Measurements from ENCODE around the gene POLR1D. TPM values are rescaled to one million over a fixed set of nuclear protein-coding genes. Genes with fewer than 3 reads are reported as not detected.
"Not testable (repeated sequence)": the region's sequence is repeated elsewhere in the genome, so short reads cannot be mapped to it uniquely, and the experiment has no call there.

POLR1D gene
- total RNA-seq, 1 experiment from 2014 or later: 86.6 TPM

DNA sequence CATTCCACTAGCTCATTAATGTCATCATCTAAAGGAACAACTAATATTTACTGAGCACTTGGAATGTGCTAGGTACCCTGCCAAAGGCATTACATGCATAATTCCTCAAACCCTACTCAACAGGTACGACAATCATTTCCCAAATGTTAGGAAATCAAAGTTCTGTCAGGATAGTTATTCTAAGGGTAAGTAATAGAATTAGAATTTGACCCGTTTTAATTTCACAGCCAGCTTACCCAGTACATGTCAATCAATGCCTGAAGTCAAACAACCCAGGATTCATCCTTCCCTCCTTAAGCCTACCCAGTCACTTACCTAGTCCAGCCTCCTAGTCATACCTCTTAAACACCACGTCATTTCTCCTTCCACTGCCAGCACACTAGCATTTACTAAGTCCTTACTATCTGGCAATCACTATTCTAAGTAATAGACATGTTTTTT lies 3.8 kb upstream of the POLR1D start:
- DNase-seq (ENCODE audit: low spot score): no peak

DNA sequence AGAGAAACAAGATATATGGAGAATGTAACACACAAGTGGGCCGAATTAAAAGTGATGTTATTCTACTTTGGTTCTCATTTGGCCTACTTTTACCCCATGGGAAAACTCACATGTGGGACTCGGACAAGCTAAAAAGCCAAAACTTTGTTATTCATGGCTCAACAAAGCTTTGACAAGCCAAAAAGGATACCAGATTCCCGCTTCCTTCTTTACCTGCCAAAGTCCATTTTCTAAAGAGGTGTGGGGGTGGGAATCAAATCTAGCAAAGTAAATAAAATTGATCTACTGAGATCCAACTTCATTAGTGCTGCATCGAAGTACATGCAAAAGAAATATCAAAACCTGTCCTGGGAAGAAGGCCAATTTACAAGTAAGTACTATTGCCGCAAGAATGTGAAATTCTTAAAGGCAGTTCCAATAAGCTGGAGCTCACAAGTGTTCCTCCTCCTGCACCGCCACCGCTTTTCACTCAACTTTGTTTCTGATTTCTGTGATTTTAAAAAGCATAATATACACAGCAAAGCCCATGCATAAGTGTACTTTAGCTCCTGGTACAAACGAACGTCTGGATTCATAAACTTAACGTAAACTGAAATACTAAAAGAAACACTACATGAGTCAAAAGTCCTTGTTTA lies 2.5 kb upstream of the POLR1D start:
- no peak for DNase-seq (ENCODE audit: low spot score)

DNA sequence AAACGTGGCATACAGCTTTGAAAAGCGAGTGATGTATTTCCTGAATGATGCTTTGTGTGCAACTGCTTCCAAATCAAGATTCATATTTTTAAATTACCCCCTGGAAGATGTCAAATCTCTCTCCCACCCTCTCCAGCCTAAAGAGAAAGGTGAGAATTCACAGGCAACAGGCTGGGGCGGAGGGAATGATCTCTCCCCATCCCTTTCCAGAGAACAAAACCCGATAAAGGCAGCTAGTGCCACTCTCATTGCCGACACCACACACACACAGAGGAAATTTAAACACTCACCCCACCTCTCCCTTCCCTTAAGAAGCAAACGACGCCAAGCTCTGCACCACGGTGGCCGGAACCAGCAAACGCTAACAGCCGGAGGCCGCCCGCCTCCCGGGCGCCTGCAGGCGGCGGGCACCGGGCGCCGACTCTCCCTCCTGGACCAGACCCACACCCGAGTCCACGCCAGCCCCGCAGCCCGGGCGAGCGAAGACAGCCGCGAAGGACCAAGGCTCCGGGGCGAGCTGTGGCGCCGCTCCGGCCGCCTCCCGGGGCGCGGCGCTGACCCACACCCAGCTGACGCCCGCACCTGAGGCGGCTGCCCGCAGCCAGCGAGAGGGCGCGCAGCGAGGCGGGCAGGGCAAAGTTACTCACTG lies 1.8 kb upstream of the POLR1D start:
- peak; percentile 4 for DNase-seq (ENCODE audit: low spot score)

DNA sequence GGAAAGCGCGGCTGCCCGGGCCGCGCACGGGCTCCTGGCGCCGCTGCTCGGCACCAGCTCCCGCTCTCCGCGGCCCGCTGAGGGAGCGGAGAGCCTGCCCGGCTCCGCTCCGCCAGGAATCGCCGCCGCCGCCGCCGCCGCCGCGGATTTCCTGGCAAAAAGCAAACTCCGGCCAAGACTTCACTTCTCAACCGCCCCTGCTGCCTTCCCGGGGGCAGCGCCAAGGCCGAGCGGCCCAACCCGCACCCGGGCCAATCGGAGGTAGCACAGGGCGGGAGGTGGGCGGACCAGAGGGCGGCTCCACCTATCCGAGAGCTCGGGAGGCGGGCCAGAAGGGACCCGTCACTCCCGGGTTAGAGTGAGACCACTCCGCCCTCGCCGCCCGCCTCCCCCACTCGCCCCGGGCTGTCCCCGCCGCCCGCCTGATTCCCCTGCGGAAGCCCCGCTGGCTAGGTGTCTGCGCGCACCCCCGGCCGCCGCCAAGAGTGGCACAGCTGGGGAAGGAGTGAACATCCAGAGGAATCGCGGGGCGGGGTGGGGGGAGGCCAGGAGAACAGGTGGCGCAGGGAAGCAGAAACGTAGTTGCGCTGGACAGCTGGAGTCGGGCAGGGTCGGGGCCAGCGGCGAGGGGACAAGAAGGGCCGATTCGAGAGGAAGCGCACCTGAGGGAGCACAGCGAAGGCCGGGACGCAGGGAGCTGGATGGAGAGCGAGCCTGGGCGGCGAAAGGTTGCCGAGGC lies 1.1 kb upstream of the POLR1D start, which contains the start of gene LNX2:
Gene LNX2 (minus strand): TSS at position 153 of the 739 bp plus-strand sequence. CDS start 38,826 bp downstream, outside the sequence.
- peak; percentile 89 for DNase-seq (ENCODE audit: low spot score)

DNA sequence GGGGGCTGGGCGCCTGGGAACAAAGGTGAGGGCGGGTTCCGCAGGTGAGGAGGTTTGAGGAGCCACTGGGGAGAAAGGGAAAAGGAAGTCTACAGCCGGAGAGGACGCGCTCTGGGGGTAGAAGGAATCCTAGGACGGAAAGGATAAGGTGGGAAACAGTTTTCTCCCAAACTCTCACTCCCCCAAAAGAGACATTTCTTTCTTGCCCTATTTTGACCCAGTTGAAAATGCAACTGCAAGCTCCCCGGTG lies 651 bp upstream of the POLR1D start:
- no peak for DNase-seq (ENCODE audit: low spot score)

DNA sequence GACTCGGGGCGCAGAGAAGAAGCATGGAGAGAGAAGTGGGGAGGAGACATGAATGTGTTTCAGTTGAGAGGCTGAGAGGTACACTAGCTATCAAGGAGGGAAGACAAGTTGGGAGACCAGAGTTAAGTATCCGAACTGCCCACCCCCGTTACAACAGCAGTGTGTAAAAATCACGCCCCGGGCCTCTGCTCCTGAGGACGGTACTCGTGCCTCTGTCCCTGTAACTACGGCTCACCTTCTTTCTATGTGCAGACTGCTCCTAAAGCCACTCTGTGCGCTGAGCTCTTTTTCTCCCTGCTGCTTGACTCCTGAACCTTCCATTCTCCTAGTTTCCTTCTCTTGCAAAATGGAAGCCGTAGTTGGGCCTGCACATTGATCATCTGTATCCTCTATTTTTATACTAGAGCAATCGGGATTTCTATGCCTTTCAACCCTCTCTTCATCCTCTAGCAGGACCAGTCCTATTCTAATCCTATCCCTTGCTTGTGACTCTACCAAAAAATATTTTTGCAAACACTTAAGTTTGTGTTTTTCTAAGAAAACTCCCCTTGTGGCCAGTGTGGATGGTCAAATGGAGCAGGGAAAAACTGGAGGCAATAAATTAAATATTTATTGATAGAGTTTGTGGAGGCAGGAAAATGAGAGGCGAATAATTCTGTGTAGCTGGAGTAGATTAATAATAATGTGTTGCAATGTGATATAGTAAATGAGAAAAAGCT lies 569 bp downstream of the POLR1D start:
- DNase-seq (ENCODE audit: low spot score): no peak

DNA sequence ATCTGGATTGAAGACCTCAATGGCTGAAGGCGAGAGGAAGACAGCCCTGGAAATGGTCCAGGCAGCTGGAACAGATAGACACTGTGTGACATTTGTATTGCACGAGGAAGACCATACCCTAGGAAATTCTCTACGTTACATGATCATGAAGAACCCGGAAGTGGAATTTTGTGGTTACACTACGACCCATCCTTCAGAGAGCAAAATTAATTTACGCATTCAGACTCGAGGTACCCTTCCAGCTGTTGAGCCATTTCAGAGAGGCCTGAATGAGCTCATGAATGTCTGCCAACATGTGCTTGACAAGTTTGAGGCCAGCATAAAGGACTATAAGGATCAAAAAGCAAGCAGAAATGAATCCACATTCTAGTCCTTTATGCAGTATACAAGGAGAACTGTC lies 1.2 kb downstream of the POLR1D start:
- no peak for DNase-seq (ENCODE audit: low spot score)

DNA sequence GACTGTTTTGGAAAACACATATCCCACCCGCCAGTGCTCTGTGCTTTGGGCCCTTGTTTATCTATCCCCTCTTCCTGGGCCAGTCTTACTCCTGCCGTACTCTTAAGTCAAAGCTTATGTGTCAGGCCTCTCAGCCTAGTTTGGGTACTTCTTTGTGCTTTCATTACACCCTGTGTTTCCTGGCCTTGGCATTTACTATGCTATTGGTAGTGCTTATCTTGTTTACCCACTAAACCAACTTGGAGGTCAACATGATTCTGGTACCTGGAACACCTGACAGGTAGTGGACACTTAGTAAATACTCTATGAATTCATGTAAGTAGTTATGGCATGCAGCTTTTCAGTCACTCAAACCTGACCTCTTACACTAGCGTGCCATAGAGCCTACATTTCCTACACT lies 2.4 kb downstream of the POLR1D start:
- no peak for DNase-seq (ENCODE audit: low spot score)

DNA sequence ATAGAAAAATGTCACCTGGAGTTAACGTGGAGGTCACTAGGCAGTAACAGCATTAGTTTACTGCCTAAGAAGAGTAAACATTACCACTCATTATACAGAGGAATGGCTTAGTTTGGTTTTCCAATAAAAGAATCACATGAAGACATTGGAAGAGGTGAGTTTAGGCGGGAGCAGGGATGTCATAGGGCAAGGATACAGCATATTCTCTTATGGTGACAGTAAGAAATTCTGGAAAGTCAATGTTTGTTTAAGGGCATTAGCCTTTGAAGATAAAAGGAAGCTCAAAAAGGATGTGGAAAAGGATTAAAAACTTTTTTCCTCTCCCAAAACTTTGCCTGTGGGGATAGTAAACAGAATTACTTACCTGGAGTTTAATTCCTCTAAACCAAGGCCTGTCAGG lies 4.1 kb downstream of the POLR1D start:
- no peak for DNase-seq (ENCODE audit: low spot score)

DNA sequence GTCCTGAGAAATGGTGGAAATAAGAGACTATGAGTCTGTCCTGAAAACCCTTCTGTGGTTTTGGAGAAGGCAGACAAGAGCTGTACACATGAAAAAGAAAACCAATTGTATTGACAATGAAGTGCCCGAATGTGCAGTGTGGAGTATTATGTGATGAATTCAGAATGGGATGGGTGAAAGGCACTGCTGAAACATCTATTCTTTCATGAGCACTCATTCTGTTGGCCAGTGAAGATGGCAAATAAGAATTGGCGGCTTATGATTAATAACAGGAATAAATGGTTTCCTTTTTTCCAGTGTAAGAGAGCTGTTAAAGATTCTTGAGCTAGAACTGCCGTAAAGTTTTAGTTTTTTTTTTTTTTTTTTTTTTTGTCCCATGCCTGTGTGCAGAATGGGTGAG lies 5.7 kb downstream of the POLR1D start:
- DNase-seq (ENCODE audit: low spot score): no peak

DNA sequence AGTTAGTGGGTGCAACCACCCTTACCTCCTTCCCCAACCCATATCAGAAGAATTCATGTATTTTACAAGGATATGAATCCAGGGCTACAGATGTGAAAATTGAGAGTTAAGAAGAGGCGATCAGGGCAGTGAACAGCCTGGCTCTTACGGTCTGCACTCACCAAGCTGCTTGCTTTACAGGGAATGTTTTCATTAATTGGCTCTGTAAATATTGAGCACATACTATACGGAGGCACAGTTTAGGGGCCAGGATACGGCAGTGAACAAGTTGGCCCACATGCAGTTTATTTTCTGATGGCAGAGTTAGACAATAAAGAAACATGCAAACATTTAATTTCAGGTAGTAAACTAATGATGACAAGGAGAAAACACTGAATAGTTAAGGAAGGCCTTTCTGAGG lies 6.4 kb downstream of the POLR1D start:
- DNase-seq (ENCODE audit: low spot score): no peak

DNA sequence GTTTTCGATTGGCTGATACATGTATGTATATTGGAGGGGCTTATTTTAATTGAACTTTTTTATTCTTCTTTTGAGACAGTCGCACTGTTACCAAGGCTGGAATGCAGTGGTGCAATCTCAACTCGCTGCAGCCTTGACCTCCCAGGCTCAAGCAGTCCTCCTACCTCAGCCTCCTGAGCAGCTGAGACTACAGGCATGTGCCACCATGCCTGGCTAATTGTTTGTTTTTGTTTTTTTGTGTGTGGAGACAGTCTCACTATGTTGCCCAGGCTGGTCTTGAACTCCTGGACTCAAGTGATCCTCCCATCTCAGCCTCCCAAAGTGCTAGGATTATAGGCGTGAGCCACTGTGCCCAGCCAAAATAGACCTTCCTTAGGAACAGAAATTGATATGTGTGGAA lies 7.1 kb downstream of the POLR1D start:
- DNase-seq (ENCODE audit: low spot score): not testable (repeated sequence)

DNA sequence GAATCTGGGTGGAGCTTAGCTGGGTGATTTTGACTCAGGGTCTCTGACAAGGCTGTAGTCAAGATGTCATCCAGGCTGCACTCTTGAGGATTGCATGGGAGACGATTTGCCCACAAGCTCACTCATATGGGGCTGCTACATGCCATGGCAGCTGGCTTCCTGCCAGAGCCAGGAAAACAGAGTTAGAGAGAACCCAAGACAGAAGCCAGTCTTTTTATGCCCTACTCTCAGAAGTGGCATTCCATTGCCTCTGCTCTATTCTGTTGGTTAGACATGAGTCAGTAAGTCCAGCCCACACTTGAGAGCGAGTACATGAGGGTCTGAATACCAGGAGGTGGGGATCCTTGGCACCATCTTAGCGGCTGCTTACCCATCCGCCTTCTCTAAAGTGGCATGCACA lies 9.5 kb downstream of the POLR1D start:
- DNase-seq (ENCODE audit: low spot score): no peak

DNA sequence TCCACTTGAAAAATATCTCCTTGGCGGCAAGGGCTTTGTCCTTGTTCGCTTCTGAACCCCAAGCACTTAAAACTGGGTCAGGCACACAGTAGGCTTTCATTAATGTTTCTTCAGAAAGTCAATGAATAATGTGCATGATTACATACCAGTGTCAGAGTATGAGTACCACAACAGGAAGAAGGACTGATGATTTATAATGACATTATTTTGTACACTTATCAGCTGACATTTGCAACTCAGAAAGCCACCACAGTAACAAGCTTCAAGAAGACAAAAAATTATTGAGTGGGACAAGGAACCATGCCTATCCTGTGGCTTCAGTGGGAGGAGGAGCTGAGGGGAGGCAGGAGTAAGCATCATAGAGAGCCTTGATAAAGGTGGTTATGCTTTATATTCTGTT lies 10.0 kb downstream of the POLR1D start:
- no peak for DNase-seq (ENCODE audit: low spot score)

DNA sequence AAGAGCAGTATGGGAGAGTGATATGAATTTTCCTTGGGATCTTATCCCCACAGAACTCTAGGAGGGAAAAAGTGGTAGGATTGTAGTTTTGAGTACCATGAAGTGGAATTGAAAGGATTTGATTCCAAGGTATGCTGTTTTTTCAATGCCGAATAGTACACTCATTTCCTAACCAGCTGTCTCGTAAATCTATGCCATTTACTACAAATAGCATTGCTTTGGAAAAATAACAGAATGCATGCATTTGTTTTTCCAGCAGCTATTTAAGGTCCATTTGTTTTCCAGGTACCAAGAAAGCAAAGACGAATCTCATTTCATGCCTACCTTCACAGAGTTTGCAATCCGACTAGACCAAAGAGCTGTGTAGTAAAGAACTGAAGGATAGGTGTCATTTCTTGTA lies 10.5 kb downstream of the POLR1D start:
- DNase-seq (ENCODE audit: low spot score): no peak

DNA sequence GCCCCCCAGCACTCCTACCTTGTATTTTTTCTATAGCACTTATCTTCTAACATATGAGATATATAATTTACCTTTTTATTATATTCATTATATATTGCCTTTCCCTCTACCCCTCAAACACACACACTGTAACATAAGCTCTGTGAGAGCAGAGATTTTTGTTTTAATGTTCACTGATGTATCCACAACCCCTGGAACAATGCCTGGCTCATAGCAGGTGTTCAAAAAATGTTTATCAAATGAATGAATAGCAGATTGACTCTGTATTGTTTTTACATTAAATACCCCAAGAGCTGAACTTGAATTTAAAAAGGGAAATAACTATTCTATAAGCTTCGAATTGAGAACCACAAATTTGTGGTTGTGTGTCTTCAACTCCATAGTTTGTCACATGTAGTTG lies 11.0 kb downstream of the POLR1D start:
- DNase-seq (ENCODE audit: low spot score): no peak

DNA sequence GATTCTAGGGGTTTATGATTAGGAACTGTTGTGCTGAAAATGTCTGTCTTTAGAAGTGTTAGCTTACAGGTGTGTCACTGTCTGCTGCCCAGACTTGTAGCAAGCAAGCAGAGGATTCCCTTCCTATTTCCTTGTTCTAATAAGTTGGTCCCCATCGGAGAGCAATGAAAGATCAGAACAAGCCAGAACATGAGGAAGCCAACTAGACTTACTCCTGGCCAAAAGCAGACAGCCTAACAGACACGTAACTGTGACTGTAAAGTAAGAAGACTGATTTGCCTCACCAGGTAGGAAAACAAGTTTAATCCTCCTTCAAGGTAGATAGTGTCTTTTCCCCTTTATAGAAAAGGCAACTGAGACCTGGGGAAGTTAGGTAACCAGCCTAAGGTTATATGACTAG lies 12.5 kb downstream of the POLR1D start:
- DNase-seq (ENCODE audit: low spot score): no peak

DNA sequence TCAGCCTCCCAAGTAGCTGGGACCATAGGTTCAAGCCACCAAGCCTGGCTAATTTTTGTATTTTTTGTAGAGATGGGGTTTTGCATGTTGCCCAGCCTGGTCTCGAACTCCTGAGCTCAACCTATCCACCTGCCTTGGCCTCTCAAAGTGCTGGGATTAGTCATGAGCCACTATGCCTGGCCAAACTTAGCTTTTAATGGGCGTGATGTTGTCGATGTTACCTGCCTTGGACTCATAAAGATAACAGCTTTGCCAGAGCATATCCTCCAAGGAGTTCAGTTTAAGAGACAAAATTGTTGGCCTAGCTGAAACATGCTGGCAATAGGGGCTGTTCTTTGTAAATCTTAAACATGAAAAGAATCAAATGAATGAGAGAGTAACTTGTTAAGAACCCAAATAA lies 13.1 kb downstream of the POLR1D start:
- DNase-seq (ENCODE audit: low spot score): no peak

DNA sequence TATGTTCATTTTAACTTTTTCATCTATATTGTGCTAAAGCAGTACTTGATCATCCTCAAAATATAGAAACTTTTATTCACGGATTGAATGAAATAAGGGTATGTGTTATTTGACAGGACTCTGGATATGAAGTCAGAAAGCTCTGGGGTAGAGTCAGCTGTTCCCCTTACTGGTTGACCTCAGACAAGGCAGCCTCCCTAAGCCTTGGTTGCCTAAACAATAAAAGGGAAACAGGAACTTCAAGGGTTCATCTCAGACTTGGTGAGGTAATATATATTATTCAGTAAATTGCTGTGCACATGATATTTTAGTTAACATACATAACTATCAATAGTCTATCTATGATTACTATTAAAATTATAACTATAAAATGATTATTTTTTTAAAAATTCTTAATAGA lies 13.6 kb downstream of the POLR1D start:
- no peak for DNase-seq (ENCODE audit: low spot score)

DNA sequence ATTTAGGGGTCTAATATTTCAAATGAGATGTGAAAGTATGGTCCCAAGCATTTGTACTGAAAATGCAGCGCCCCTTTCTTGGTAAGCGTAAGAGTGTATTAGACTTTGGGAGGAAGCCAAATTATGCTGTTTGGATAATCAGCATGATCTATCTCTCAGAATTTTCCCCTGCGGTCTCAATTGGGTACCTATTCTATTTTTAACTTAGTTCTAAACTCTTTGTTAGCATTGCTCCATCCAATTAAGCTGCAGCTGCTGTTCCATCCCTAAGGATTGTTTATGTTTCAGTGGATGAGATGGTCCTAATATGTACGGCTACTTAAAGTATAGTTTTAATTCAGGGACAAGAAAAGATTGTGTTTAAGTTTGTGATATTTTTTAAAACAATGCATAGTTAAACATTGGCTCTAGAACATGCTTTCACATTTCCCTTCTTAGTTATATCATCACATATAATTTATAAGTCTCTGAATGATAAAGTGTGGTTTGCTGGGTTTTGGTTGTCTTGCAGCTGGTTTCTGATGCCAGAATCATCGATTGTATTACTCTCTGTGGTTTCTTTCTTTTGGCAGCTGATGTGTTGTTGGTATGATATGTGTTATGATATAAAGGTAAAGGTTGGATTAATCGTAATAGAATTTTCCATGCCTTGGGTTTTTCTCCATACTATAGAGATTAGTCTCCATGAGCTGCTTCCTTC lies 15.0 kb downstream of the POLR1D start:
- DNase-seq (ENCODE audit: low spot score): no peak

DNA sequence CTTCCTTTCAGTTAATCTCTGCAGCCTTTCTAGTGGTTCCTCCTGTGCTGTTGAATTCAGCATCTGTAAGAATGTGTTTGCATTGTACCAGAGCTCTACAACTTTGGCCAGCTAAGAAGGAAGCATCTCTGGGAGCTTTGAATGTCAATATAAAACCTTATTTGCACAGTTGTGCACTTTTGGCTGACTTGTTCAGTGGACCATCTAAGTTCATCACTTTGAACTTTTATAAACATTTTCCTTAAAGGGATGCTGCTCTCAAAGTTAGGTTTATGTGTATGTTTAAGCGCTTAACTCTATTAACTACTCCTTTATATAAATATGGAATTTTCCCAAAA lies 15.6 kb downstream of the POLR1D start:
- no peak for DNase-seq (ENCODE audit: low spot score)

DNA sequence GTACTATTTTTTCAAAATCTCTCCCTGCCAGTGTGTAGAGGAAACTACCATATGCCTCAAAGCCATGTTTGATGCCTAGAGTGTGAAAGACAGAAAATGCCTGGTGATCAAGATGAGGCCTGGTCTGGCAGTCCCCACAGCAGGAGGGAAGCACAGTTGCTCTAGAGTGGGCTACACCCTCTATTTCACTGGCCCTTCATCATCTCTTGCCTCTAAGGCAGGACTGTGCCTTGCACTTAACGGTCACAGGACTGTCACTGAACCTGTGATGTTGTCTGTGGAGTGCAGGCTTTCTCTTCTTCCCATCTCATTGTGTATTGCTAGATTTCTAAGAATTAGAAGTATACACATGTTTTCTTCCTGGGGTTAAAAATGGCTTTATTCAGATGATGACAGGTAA lies 16.3 kb downstream of the POLR1D start:
- DNase-seq (ENCODE audit: low spot score): no peak
